B cell (primary cell): ENCODE measurements around the gene CRELD2. TPM values are rescaled to one million over a fixed set of nuclear protein-coding genes. Genes with fewer than 3 reads are reported as not detected.

Source experiments
- ATAC-seq: fragments of 200-7000 bp; cut with Tn5 transposase; one replicate; pipeline ENCODE4 v1.10.0; 2021; ENCODE audit warnings: low read depth, mild to moderate bottlenecking, moderate number of reproducible peaks, moderate library complexity
- CTCF ChIA-PET: fragments of 350-600 bp; sonication (Branson Sonifier 250); formaldehyde crosslinking; loops from one replicate; lab custom pipeline; 2021; ENCODE audit warnings: antibody characterized with exemption, inconsistent platforms; lab: Charles Lee
- POLR2A ChIA-PET: fragments of 350-600 bp; sonication (Branson Sonifier 250); formaldehyde crosslinking; loops from one replicate; lab custom pipeline; 2021; ENCODE audit warnings: antibody characterized with exemption; lab: Charles Lee
- DNase-seq: peaks from one replicate; pipeline ENCODE4 v3.0.0; 2013
- H2AFZ ChIP-seq: 2 replicates; pipeline ENCODE4 v1.6.1; 2012; ENCODE audit warnings: mild to moderate bottlenecking, low read depth, low read length; ENCODE audit not compliant: insufficient read depth, poor library complexity, severe bottlenecking
- H3K27ac ChIP-seq, 2 donors: 1 replicate in 1 of 2; 2 replicates in 1 of 2; pipeline ENCODE4 v1.5.1; 2012 to 2013; ENCODE audit warnings: low read length in 2 of 2, mild to moderate bottlenecking in 2 of 2, moderate library complexity in 1 of 2
- H3K27me3 ChIP-seq, 4 experiments: fragments of 200-600 bp in 1 of 4; sonication (generic) in 1 of 4; replicated peaks in 1 of 4; 1 replicate in 2 of 4; 2 replicates in 2 of 4; pipeline versions ENCODE4 v1.6.1 to v1.7.0; 2013 to 2016; ENCODE audit warnings: low read length in 3 of 4, mild to moderate bottlenecking in 2 of 4, mixed read lengths in 1 of 4, moderate library complexity in 1 of 4; ENCODE audit not compliant: insufficient read depth in 4 of 4, control insufficient read depth in 3 of 4; ENCODE audit errors: control extremely low read depth in 1 of 4
- H3K36me3 ChIP-seq, 2 experiments: replicated peaks in 1 of 2; 1 replicate in 1 of 2; 2 replicates in 1 of 2; pipeline versions ENCODE4 v1.6.1 to v1.7.1; 2013; ENCODE audit warnings: low read length in 1 of 2; ENCODE audit not compliant: insufficient read depth in 2 of 2, control insufficient read depth in 1 of 2; ENCODE audit errors: control extremely low read depth in 1 of 2, extremely low read depth in 1 of 2
- H3K4me1 ChIP-seq, 2 donors: fragments of 200-600 bp in 1 of 2; sonication (generic) in 1 of 2; 1 replicate in 1 of 2; 2 replicates in 1 of 2; pipeline versions ENCODE4 v1.5.1 to v1.6.1; 2013 to 2017; ENCODE audit warnings: low read length in 2 of 2; ENCODE audit not compliant: control insufficient read depth in 2 of 2, insufficient read depth in 2 of 2
- H3K4me2 ChIP-seq: replicated peaks from 2 replicates; pipeline ENCODE3; 2012; ENCODE audit warnings: mild to moderate bottlenecking, low read depth, low read length; ENCODE audit not compliant: poor library complexity, severe bottlenecking
- H3K4me3 ChIP-seq, 5 experiments: fragments of 200-600 bp in 1 of 5; sonication (generic) in 1 of 5; 1 replicate in 3 of 5; 2 replicates in 2 of 5; pipeline versions ENCODE4 v1.5.1 to v1.7.0; 2011 to 2016; ENCODE audit warnings: low read length in 4 of 5, mild to moderate bottlenecking in 4 of 5, low read depth in 2 of 5, control low read depth in 1 of 5, moderate library complexity in 1 of 5; ENCODE audit not compliant: insufficient read depth in 1 of 5; ENCODE audit errors: control extremely low read depth in 1 of 5, extremely low read depth in 1 of 5
- H3K79me2 ChIP-seq: fragments of 200-600 bp; sonication (generic); one replicate; pipeline ENCODE4 v1.6.0; 2016; ENCODE audit warnings: low read length; ENCODE audit not compliant: control insufficient read depth, insufficient read depth
- H3K9ac ChIP-seq: fragments of 200-600 bp; sonication (generic); 2 replicates; pipeline ENCODE4 v1.6.1; 2017; ENCODE audit warnings: mild to moderate bottlenecking, low read length, moderate library complexity
- H3K9me3 ChIP-seq, 3 donors: one replicate each; pipeline versions ENCODE4 v1.6.1 to v1.7.1; 2013; ENCODE audit warnings: low read length in 2 of 3; ENCODE audit not compliant: control insufficient read depth in 2 of 3, insufficient read depth in 1 of 3; ENCODE audit errors: control extremely low read depth in 1 of 3
- H4K20me1 ChIP-seq: 2 replicates; pipeline ENCODE4 v1.6.0; 2012; ENCODE audit warnings: mild to moderate bottlenecking, low read length; ENCODE audit not compliant: insufficient read depth, control insufficient read depth, poor library complexity, severe bottlenecking
- H3K27ac Mint-ChIP-seq: one replicate; pipeline ENCODE4 v1.8.0; 2021; ENCODE audit warnings: mixed read lengths
- H3K27me3 Mint-ChIP-seq: one replicate; pipeline ENCODE4 v1.8.0; 2021; ENCODE audit warnings: mixed read lengths
- H3K4me1 Mint-ChIP-seq: one replicate; pipeline ENCODE4 v1.8.0; 2021; ENCODE audit warnings: mixed read lengths
- H3K4me3 Mint-ChIP-seq: one replicate; pipeline ENCODE4 v1.8.0; 2021; ENCODE audit warnings: mixed read lengths
- H3K9me3 Mint-ChIP-seq: one replicate; pipeline ENCODE4 v1.8.0; 2022; ENCODE audit warnings: mixed read lengths; ENCODE audit not compliant: insufficient read depth
- CTCF ChIP-seq: fragments of 200-600 bp; IDR thresholded peaks from one replicate; pipeline ENCODE4 v1.8.0; 2022; ENCODE audit warnings: antibody characterized with exemption, mild to moderate bottlenecking
- EZH2 ChIP-seq: IDR thresholded peaks from 2 replicates; pipeline ENCODE4 v1.6.1; 2012; ENCODE audit warnings: borderline replicate concordance, low read depth, mild to moderate bottlenecking, moderate library complexity, low read length; ENCODE audit not compliant: insufficient read depth, poor library complexity, severe bottlenecking
- WGBS: methylation state at CpG from one replicate; pipeline ENCODE4 v1.1.5; 2013; ENCODE audit warnings: missing lambda C conversion rate; ENCODE audit not compliant: insufficient coverage; 5-methylcytosine and 5-hydroxymethylcytosine counted together
- intact Hi-C: fragments of 100-400 bp; cut with micrococcal nuclease; formaldehyde crosslinking; loops from one replicate; pipeline ENCODE4 v1.10.0; 2022
- polyA plus RNA-seq: library from polyadenylated mRNA; depleted of rRNA; stranded (reverse); fragments of >200 nt; gene quantifications from 2 replicates; pipeline ENCODE4 v1.2.3, GENCODE V29; 2012
- total RNA-seq, 2 donors: library from RNA; stranded (reverse); fragments of 120-200 nt in 1 of 2; gene quantifications; 1 replicate in 1 of 2; 2 replicates in 1 of 2; pipeline versions ENCODE4 v1.2.3 to v1.2.4, GENCODE V29; 2013 to 2022

CRELD2 gene
- total and polyA plus RNA-seq, 2 donors (not counting 1 experiment from before 2014, with no cell fraction given) = 35.9 to 41.9 TPM

DNA sequence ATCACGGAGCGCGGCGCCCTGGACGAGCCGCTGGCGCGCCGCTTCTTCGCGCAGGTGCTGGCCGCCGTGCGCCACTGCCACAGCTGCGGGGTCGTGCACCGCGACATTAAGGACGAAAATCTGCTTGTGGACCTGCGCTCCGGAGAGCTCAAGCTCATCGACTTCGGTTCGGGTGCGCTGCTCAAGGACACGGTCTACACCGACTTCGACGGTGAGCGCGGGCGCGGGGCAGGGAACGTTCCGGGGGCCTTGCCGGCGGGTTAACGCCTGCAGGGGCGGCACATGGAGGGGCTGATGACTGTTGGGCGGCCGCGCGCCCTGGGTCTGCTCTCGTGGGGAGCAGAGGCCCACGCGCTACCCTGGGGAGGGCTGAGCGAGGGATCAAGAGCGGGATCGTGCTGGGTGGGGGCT lies 43.2 kb downstream of the CRELD2 start:
- peaks cover 51% of the 10 kb centered on the region for H3K4me1 Mint-ChIP-seq
- WGBS = under 1% methylated on average over 49 of the region's 49 CpGs
- H3K9me3 Mint-ChIP-seq = no peaks in the 10 kb centered on the region
- Histone ChIP-seq H3K4me1 (peaks cover 35 to 49% of the 10 kb centered on the region in 2 donors), H3K9me3 (no peaks in the 10 kb centered on the region), H3K79me2 (peaks cover 27% of the 10 kb centered on the region), H2AFZ (no peak overlapping the region), H3K36me3 (peaks cover 0 to 27% of the 10 kb centered on the region in 2 experiments), H3K27ac (peak overlapping the region; percentile 85 to 94), H3K9ac (peak overlapping the region; percentile 86), H3K4me3 (peak overlapping the region; percentile 65 to 88 (median 77)), H3K4me2 (peak overlapping the region; percentile 100), H3K27me3 (no peaks in the 10 kb centered on the region), H4K20me1 (peaks cover 56% of the 10 kb centered on the region)
- ChIA-PET CTCF (interaction anchor here (1.0 to 5.9 kb wide), 6 partner anchors 15 to 36 kb away, joined by 4 to 60 read pairs (median 7); no protein-coding TSS in a partner anchor), POLR2A (interaction anchor here (0.8 to 5.7 kb wide), 15 partner anchors 9 to 231 kb away, joined by 3 to 94 read pairs (median 6); no protein-coding TSS in a partner anchor)
- no peaks in the 10 kb centered on the region for H3K27me3 Mint-ChIP-seq
- DNase-seq = no peak
- H3K4me3 Mint-ChIP-seq = peak overlapping the region; percentile 91
- H3K27ac Mint-ChIP-seq = peak overlapping the region; percentile 91
- TF ChIP-seq EZH2 (no peak), CTCF (no peak)
- ATAC-seq = no peak
- intact Hi-C loops = loop anchor here (2.0 kb wide), 2 partner anchors 15 to 229 kb away; no protein-coding TSS in a partner anchor
